ENCODE data around the gene ROMO1. TPM values are rescaled to one million over a fixed set of nuclear protein-coding genes. Genes with fewer than 3 reads are reported as not detected.
A peak's percentile ranks its signal among the peaks of the same experiment; 100 is the strongest.

ROMO1 gene
- total and polyA plus RNA-seq, 2 experiments from 2014 or later, result 152 to 881 TPM

GRCh38 chr20:35702824-35703695, 3.9 kb downstream of the ROMO1 start:
- H3K9me2 ChIP-seq (ENCODE audit: insufficient read depth), result no peaks in the 10 kb centered on the region
- H4K20me1 ChIP-seq (replicated peaks; ENCODE audit: insufficient read depth), result peaks cover 24% of the 10 kb centered on the region; the same call in 1 of the 2 replicates
- no peak overlapping the region for H3K4me2 ChIP-seq
- peaks cover 11% of the 10 kb centered on the region for H3K79me2 ChIP-seq (replicated peaks; ENCODE audit: insufficient read depth)
- H3K4me3 ChIP-seq, result no peak overlapping the region
- Mint-ChIP-seq H3K4me1 (peaks cover 8% of the 10 kb centered on the region), H3K27me3 (ENCODE audit: insufficient read depth, low read depth, poor library complexity) (peaks cover 14% of the 10 kb centered on the region), H3K4me3 (no peak overlapping the region), H3K27ac (no peak overlapping the region; the same call in 1 of the 2 replicates), H3K36me3 (ENCODE audit: low read depth) (peaks cover 71% of the 10 kb centered on the region), H3K9me3 (no peaks in the 10 kb centered on the region)
- H3K27ac ChIP-seq (ENCODE audit: low read depth), result peak overlapping the region; percentile 82; the same call in 1 of the 2 replicates
- no peak overlapping the region for H2AFZ ChIP-seq
- peaks cover 9% of the 10 kb centered on the region for H3K4me1 ChIP-seq (ENCODE audit: insufficient read depth)
- ATAC-seq (no peak), DNase-seq (ENCODE audit: low spot score) (no peak)
- TF ChIP-seq ETS1 (IDR thresholded peaks at IDR 0.05) (no peak), CREB1 (CRISPR knock-in tag; IDR thresholded peaks at IDR 0.05; ENCODE audit: low read depth) (no peak), ZNF114 (CRISPR knock-in tag; IDR thresholded peaks at IDR 0.05) (no peak), EZH2phosphoT487 (IDR thresholded peaks at IDR 0.05; ENCODE audit: unreplicated experiment) (no peak), STAT1 (IDR thresholded peaks at IDR 0.05; ENCODE audit: unreplicated experiment) (no peak), REST (IDR thresholded peaks at IDR 0.05; ENCODE audit: unreplicated experiment) (no peak), NANOG (IDR thresholded peaks at IDR 0.05; ENCODE audit: borderline replicate concordance) (no peak), EZH2 (IDR thresholded peaks at IDR 0.05; ENCODE audit: low read depth, unreplicated experiment) (no peak), CTCF (conservative IDR thresholded peaks at IDR 0.05; ENCODE audit: low read depth in 2 of 2) (no peak), ZNF462 (CRISPR knock-in tag; IDR thresholded peaks at IDR 0.05) (no peak), ZNF331 (CRISPR knock-in tag; IDR thresholded peaks at IDR 0.05; ENCODE audit: low read depth) (no peak)
- peaks cover 68% of the 10 kb centered on the region for H3F3A ChIP-seq (replicated peaks; ENCODE audit: low read depth)
- peaks cover 45% of the 10 kb centered on the region for H3K36me3 ChIP-seq (ENCODE audit: insufficient read depth)
- no peaks in the 10 kb centered on the region for H3K27me3 ChIP-seq (ENCODE audit: insufficient read depth)

All from GM23338 (cell line).